Ishikawa (cell line): ENCODE results near the gene TMEM248.

Experiments
- NFIC ChIP-seq: IDR thresholded peaks from 2 replicates; pipeline ENCODE4 v1.6.1; 2012
- RAD21 ChIP-seq: IDR thresholded peaks from 2 replicates; pipeline ENCODE4 v1.6.1; 2012; ENCODE audit warnings: low read depth

DNA sequence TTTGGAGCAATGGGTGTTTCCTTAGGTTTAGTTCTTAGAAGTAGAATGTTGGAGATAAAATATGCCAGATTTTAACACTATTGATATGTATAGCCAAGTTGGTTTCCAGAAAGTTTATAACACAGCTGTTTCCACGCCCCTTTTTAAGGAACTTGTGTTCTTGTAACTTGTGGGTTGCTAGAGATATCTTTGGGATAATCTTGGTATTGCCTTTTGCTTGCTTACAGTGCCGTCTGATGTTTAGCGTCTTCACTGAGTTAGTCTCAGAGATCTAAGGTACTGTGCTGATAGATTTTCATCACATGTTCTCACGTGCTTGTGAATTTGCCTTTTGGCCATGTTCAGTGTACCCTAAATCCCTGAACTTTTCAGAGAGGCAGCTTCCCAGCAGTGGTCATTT lies 12.4 kb downstream of the TMEM248 start:
- no peak for TF ChIP-seq NFIC
- TF ChIP-seq RAD21: no peak
